ENCODE data around the gene HLA-DQB2. TPM values are rescaled to one million over a fixed set of nuclear protein-coding genes. Genes with fewer than 3 reads are reported as not detected.

HLA-DQB2 gene
- total and polyA plus RNA-seq, 4 donors, result 0.32 TPM; not detected in 3

GRCh38 chr6:32803416-32803815, 40.1 kb upstream of the HLA-DQB2 start:
- Histone ChIP-seq H3K27ac (ENCODE audit: low read depth in 1 of 2, low read length in 2 of 2) (no peak overlapping the region), H3K9me3 (ENCODE audit: control insufficient read depth in 4 of 4, low read length in 3 of 4) (no peaks in the 10 kb centered on the region), H3K4me1 (ENCODE audit: control insufficient read depth in 4 of 4, insufficient read depth in 4 of 4, low read length in 3 of 4) (no peaks in the 10 kb centered on the region), H3K4me3 (ENCODE audit: low read depth in 1 of 3, low read length in 3 of 3) (no peak overlapping the region), H3K27me3 (ENCODE audit: control insufficient read depth in 4 of 4, insufficient read depth in 4 of 4, low read length in 3 of 4) (peaks cover 0 to 7% (median 0%) of the 10 kb centered on the region in 4 donors), H3K9ac (ENCODE audit: low read depth in 1 of 2, low read length in 2 of 2) (no peak overlapping the region), H3K36me3 (ENCODE audit: control insufficient read depth in 4 of 4, insufficient read depth in 3 of 4, low read depth in 1 of 4, low read length in 3 of 4) (no peaks in the 10 kb centered on the region)
- WGBS, result 63% methylated on average over 2 of the region's 2 CpGs
- TF ChIP-seq MAX (IDR thresholded peaks at IDR 0.05) (no peak), HNF4G (IDR thresholded peaks at IDR 0.05) (no peak), ZBTB33 (IDR thresholded peaks at IDR 0.05) (no peak), RAD21 (IDR thresholded peaks at IDR 0.05) (no peak), FOXA1 (IDR thresholded peaks at IDR 0.05) (no peak), HNF4A (conservative IDR thresholded peaks at IDR 0.05) (no peak), NR2F2 (IDR thresholded peaks at IDR 0.05) (no peak), SP1 (IDR thresholded peaks at IDR 0.05) (no peak)
- no peak for DNase-seq (ENCODE audit: low spot score)

- TF ChIP-seq TAF1 (conservative IDR thresholded peaks at IDR 0.05), result no peak
- TF ChIP-seq RXRA (IDR thresholded peaks at IDR 0.05), result no peak
- TF ChIP-seq ZBTB33 (IDR thresholded peaks at IDR 0.05), result no peak
- TF ChIP-seq MAX (IDR thresholded peaks at IDR 0.05), result no peak
- TF ChIP-seq REST (IDR thresholded peaks at IDR 0.05), result no peak
- TF ChIP-seq NR2F2 (IDR thresholded peaks at IDR 0.05), result no peak
- TF ChIP-seq CTCF (IDR thresholded peaks at IDR 0.05; ENCODE audit: low read depth, low read length, missing input control), result no peak
- TF ChIP-seq ATF3 (IDR thresholded peaks at IDR 0.05), result no peak
- no peak for TF ChIP-seq EGR1 (IDR thresholded peaks at IDR 0.05; ENCODE audit: low read depth in 2 of 2)
- TF ChIP-seq YY1 (IDR thresholded peaks at IDR 0.05), result no peak
- TF ChIP-seq FOXA2 (IDR thresholded peaks at IDR 0.05), result no peak
- no peak for TF ChIP-seq HNF4G (IDR thresholded peaks at IDR 0.05)
- H3K4me3 ChIP-seq (ENCODE audit: low read depth in 1 of 3, low read length in 3 of 3), result no peak overlapping the region
- no peak for DNase-seq (ENCODE audit: low spot score)
- WGBS, result 57% methylated on average over 3 of the region's 3 CpGs
- no peaks in the 10 kb centered on the region for H3K36me3 ChIP-seq (ENCODE audit: control insufficient read depth in 4 of 4, insufficient read depth in 3 of 4, low read depth in 1 of 4, low read length in 3 of 4)
- peaks cover 0 to 7% (median 0%) of the 10 kb centered on the region in 4 donors for H3K27me3 ChIP-seq (ENCODE audit: control insufficient read depth in 4 of 4, insufficient read depth in 4 of 4, low read length in 3 of 4)
- H3K9me3 ChIP-seq (ENCODE audit: control insufficient read depth in 4 of 4, low read length in 3 of 4), result no peaks in the 10 kb centered on the region
- peaks cover 0 to 9% (median 7%) of the 10 kb centered on the region in 4 donors for H3K4me1 ChIP-seq (ENCODE audit: control insufficient read depth in 4 of 4, insufficient read depth in 4 of 4, low read length in 3 of 4)
- no peak overlapping the region for H3K9ac ChIP-seq (ENCODE audit: low read depth in 1 of 2, low read length in 2 of 2)
- H3K27ac ChIP-seq (ENCODE audit: low read depth in 1 of 2, low read length in 2 of 2), result no peak overlapping the region
Measured at GRCh38 chr6:32799740-32800139, 36.4 kb upstream of the HLA-DQB2 start.

Measured in liver (tissue), 9 donors.